Esophagus squamous epithelium (tissue), 4 donors: ENCODE results near the gene RPUSD4.

Experiments used
- CTCF ChIP-seq, 6 experiments: fragments of 450-650 bp in 4 of 6; fragments of 200-600 bp in 2 of 6; sonication (generic) in 2 of 6; IDR thresholded peaks; one replicate each; pipeline ENCODE4 v1.5.1; 2016 to 2019; ENCODE audit warnings: antibody characterized with exemption in 6 of 6, mild to moderate bottlenecking in 4 of 6, moderate library complexity in 4 of 6
- POLR2A ChIP-seq, 4 donors: fragments of 450-650 bp; IDR thresholded peaks; one replicate each; pipeline ENCODE4 v1.6.1; 2017; ENCODE audit warnings: antibody characterized with exemption in 4 of 4, mild to moderate bottlenecking in 4 of 4, moderate library complexity in 3 of 4

- TF ChIP-seq POLR2A (IDR thresholded peaks at IDR 0.05): no peak
- no peak for TF ChIP-seq CTCF (IDR thresholded peaks at IDR 0.05)
These were observed 57.5 kb downstream of the RPUSD4 start for GRCh38 chr11:126153972-126154371.
